Panc1 (cell line): ENCODE measurements around the gene GPR6. TPM values are rescaled to one million over a fixed set of nuclear protein-coding genes. Genes with fewer than 3 reads are reported as not detected.

Source experiments
- ATAC-seq: fragments of 200-7000 bp; cut with Tn5 transposase; 2 replicates; pipeline ENCODE4 v1.9.1; 2020; ENCODE audit warnings: mild to moderate bottlenecking, moderate library complexity
- BruUV-seq: library from RNA; stranded (reverse); fragments of 400-500 nt; replicated peaks from 2 replicates; lab custom pipeline; 2021; lab: Mats Ljungman, UMichigan
- CTCF ChIA-PET: fragments of 300-600 bp; sonication (Branson Sonifier 250); formaldehyde crosslinking; loops from one replicate; lab custom pipeline; 2022; ENCODE audit warnings: antibody characterized with exemption; lab: Charles Lee
- POLR2A ChIA-PET: fragments of 300-600 bp; sonication (Branson Sonifier 250); formaldehyde crosslinking; loops from one replicate; lab custom pipeline; 2022; ENCODE audit warnings: antibody characterized with exemption; lab: Charles Lee
- DNase-seq: peaks from one replicate; pipeline ENCODE4 v3.0.0-alpha.2; 2010; ENCODE audit warnings: low read depth, low spot score
- H3K27ac ChIP-seq: 2 replicates; pipeline ENCODE4 v1.5.1; 2011; ENCODE audit warnings: mild to moderate bottlenecking, low read length, inconsistent platforms
- H3K27me3 ChIP-seq: fragments of 200-500 bp; sonication (Bioruptor generic); 2 replicates; pipeline ENCODE4 v1.6.0; 2014; ENCODE audit warnings: low read length, inconsistent platforms; ENCODE audit not compliant: control insufficient read depth, insufficient read depth
- H3K36me3 ChIP-seq: fragments of 200-500 bp; sonication (Bioruptor generic); 2 replicates; pipeline ENCODE4 v1.5.1; 2014; ENCODE audit warnings: inconsistent platforms, mild to moderate bottlenecking, low read length, moderate library complexity; ENCODE audit not compliant: control insufficient read depth, insufficient read depth
- H3K4me1 ChIP-seq: 2 replicates; pipeline ENCODE4 v1.5.1; 2011; ENCODE audit warnings: inconsistent platforms, mild to moderate bottlenecking, low read length, moderate library complexity; ENCODE audit not compliant: control insufficient read depth, insufficient read depth
- H3K4me3 ChIP-seq, 2 experiments: 2 replicates each; pipeline ENCODE4 v1.5.1; 2011 to 2012; ENCODE audit warnings: low read depth in 2 of 2, low read length in 2 of 2, mild to moderate bottlenecking in 2 of 2, inconsistent platforms in 1 of 2, moderate library complexity in 1 of 2
- H3K9me3 ChIP-seq: fragments of 200-500 bp; sonication (Bioruptor generic); 2 replicates; pipeline ENCODE4 v1.5.1; 2014; ENCODE audit warnings: low read depth, mild to moderate bottlenecking, inconsistent platforms, low read length, moderate library complexity; ENCODE audit not compliant: control insufficient read depth, insufficient read depth
- POLR2AphosphoS5 ChIP-seq: IDR thresholded peaks from 2 replicates; pipeline ENCODE4 v1.6.1; 2012; ENCODE audit warnings: mild to moderate bottlenecking, low read depth, low read length, moderate library complexity
- REST ChIP-seq, 2 experiments: IDR thresholded peaks; 2 replicates each; pipeline ENCODE4 v1.6.1; 2011 to 2012; ENCODE audit warnings: low read depth in 2 of 2, control low read depth in 1 of 2, low read length in 1 of 2, mild to moderate bottlenecking in 1 of 2, moderate library complexity in 1 of 2; ENCODE audit not compliant: insufficient read depth in 1 of 2
- SIN3A ChIP-seq: IDR thresholded peaks from 2 replicates; pipeline ENCODE4 v1.6.1; 2012; ENCODE audit warnings: low read depth, mild to moderate bottlenecking, low read length, moderate library complexity, borderline replicate concordance; ENCODE audit not compliant: insufficient read depth
- TCF7L2 ChIP-seq: IDR thresholded peaks from 2 replicates; pipeline ENCODE4 v1.6.1; 2011; ENCODE audit warnings: mild to moderate bottlenecking, low read depth, low read length, inconsistent platforms
- in situ Hi-C: cut with HindIII; loops from 2 replicates; pipeline ENCODE4 v1.10.0; 2016; ENCODE audit warnings: low sequenced_read_pairs, low pct_unique_long_range_greater_than_20kb
- intact Hi-C: fragments of 100-400 bp; cut with micrococcal nuclease; formaldehyde crosslinking; loops from one replicate; pipeline ENCODE4 v1.10.0; 2022; ENCODE audit not compliant: unreplicated experiment
- total RNA-seq: library from RNA; stranded (reverse); gene quantifications from one replicate; pipeline ENCODE4 v1.2.1, GENCODE V29; 2021; ENCODE audit not compliant: unreplicated experiment
- TF ChIP-seq, protein P1 (sequence below): fragments of 450-650 bp; IDR thresholded peaks from 2 replicates; pipeline ENCODE4 v1.5.1; 2017; ENCODE audit warnings: mild to moderate bottlenecking

The GPR6 gene
- total RNA-seq, 1 experiment from 2014 or later, result not detected

DNA sequence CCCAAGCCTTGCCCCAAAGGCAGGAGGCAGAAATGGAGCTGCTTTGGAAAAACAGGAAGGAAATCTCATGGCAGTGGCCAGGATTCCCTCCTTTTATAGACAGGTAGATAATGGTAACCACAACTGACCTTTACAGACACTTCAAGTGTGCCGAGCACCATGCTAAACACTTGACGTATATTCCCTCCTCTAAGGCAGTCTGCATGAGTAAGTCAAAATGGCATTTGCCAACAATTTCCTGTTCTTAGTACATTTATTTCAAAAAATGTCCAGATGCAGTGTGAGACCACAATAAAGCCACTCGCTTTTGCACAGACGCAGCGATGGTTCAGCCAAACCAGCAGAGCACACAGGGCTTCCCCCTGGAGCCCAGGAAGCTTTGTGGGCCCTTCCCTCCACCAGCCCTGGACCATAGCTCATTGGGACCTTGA is 16.5 kb upstream of the GPR6 start:
- no TSS peak for BruUV-seq
- Histone ChIP-seq H3K27ac (no peak overlapping the region), H3K4me1 (no peaks in the 10 kb centered on the region), H3K4me3 (no peak overlapping the region), H3K27me3 (no peaks in the 10 kb centered on the region; the same call in none of the 2 replicates), H3K36me3 (no peaks in the 10 kb centered on the region), H3K9me3 (no peaks in the 10 kb centered on the region)
- ChIA-PET CTCF (no interaction called here), POLR2A (no interaction called here)
- DNase-seq (no peak), ATAC-seq (no peak)
- intact Hi-C loops (no loop called here), in situ Hi-C loops (no loop called here)
- no peak for TF ChIP-seq POLR2AphosphoS5
- no peak for TF ChIP-seq SIN3A
- TF ChIP-seq, protein P1, sequence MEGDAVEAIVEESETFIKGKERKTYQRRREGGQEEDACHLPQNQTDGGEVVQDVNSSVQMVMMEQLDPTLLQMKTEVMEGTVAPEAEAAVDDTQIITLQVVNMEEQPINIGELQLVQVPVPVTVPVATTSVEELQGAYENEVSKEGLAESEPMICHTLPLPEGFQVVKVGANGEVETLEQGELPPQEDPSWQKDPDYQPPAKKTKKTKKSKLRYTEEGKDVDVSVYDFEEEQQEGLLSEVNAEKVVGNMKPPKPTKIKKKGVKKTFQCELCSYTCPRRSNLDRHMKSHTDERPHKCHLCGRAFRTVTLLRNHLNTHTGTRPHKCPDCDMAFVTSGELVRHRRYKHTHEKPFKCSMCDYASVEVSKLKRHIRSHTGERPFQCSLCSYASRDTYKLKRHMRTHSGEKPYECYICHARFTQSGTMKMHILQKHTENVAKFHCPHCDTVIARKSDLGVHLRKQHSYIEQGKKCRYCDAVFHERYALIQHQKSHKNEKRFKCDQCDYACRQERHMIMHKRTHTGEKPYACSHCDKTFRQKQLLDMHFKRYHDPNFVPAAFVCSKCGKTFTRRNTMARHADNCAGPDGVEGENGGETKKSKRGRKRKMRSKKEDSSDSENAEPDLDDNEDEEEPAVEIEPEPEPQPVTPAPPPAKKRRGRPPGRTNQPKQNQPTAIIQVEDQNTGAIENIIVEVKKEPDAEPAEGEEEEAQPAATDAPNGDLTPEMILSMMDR, result no peak
- no peak for TF ChIP-seq TCF7L2

- Histone ChIP-seq H3K27ac (no peak overlapping the region), H3K27me3 (no peaks in the 10 kb centered on the region; the same call in 1 of the 2 replicates), H3K4me1 (no peaks in the 10 kb centered on the region), H3K9me3 (no peaks in the 10 kb centered on the region), H3K36me3 (no peaks in the 10 kb centered on the region), H3K4me3 (no peak overlapping the region)
- intact Hi-C loops, result no loop called here
- ChIA-PET CTCF (interaction anchor here (0.6 kb wide), 1 partner anchor 25 kb away, joined by 7 read pairs; no protein-coding TSS in a partner anchor), POLR2A (no interaction called here)
- TF ChIP-seq, protein P1, result no peak
- TF ChIP-seq REST (IDR thresholded peaks at IDR 0.05; ENCODE audit: insufficient read depth in 1 of 2, low read depth in 2 of 2, low read length in 1 of 2) (no peak), TCF7L2 (no peak), POLR2AphosphoS5 (no peak), SIN3A (no peak)
- DNase-seq (no peak), ATAC-seq (no peak)
- in situ Hi-C loops, result no loop called here
- BruUV-seq, result no TSS peak
Measured at GRCh38 chr6:109962271-109962670, 15.8 kb upstream of the GPR6 start.
